Measurements from ENCODE around the gene MMP14.
A peak's percentile ranks its signal among the peaks of the same experiment; 100 is the strongest.

MMP14 gene

GRCh38 chr14:22886500-22887259, 50.3 kb downstream of the MMP14 start:
- TF ChIP-seq CTCF (IDR thresholded peaks at IDR 0.05; ENCODE audit: insufficient read depth, low read length), result no peak
- no peak for TF ChIP-seq REST (IDR thresholded peaks at IDR 0.05; ENCODE audit: insufficient replicate concordance, low read depth)
- no peak for TF ChIP-seq GABPA (IDR thresholded peaks at IDR 0.05; ENCODE audit: low read depth)
- TF ChIP-seq POLR2AphosphoS5 (IDR thresholded peaks at IDR 0.05; ENCODE audit: low read depth), result no peak
- no peak overlapping the region for H3K27ac ChIP-seq (replicated peaks)
- H3K27me3 ChIP-seq (ENCODE audit: insufficient read depth, poor library complexity, severe bottlenecking), result peaks cover 5% of the 10 kb centered on the region
- DNase-seq (ENCODE audit: low read depth in 1 of 2, low spot score in 1 of 2), result peak in 1 of 2 experiments; percentile 20
- no peak overlapping the region for H3K4me3 ChIP-seq (replicated peaks; ENCODE audit: insufficient read depth, low read length)

GRCh38 chr14:22887260-22887989, 51.0 kb downstream of the MMP14 start:
- peak; percentile 76 for TF ChIP-seq SPI1 (IDR thresholded peaks at IDR 0.05; ENCODE audit: borderline replicate concordance, low read depth)
- no peak for TF ChIP-seq REST (IDR thresholded peaks at IDR 0.05; ENCODE audit: insufficient replicate concordance, low read depth)
- no peak for TF ChIP-seq CTCF (IDR thresholded peaks at IDR 0.05; ENCODE audit: insufficient read depth, low read length)
- TF ChIP-seq POLR2AphosphoS5 (IDR thresholded peaks at IDR 0.05; ENCODE audit: low read depth), result no peak
- TF ChIP-seq GABPA (IDR thresholded peaks at IDR 0.05; ENCODE audit: low read depth), result no peak
- DNase-seq (ENCODE audit: low read depth in 1 of 2, low spot score in 1 of 2), result no peak
- H3K27ac ChIP-seq (replicated peaks), result no peak overlapping the region
- no peak overlapping the region for H3K4me3 ChIP-seq (replicated peaks; ENCODE audit: insufficient read depth, low read length)
- peaks cover 5% of the 10 kb centered on the region for H3K27me3 ChIP-seq (ENCODE audit: insufficient read depth, poor library complexity, severe bottlenecking)

- Histone ChIP-seq H3K27me3 (ENCODE audit: insufficient read depth, poor library complexity, severe bottlenecking) (peaks cover 5% of the 10 kb centered on the region), H3K27ac (replicated peaks) (no peak overlapping the region), H3K4me3 (replicated peaks; ENCODE audit: insufficient read depth, low read length) (no peak overlapping the region)
- DNase-seq (ENCODE audit: low read depth in 1 of 2, low spot score in 1 of 2), result no peak
- TF ChIP-seq REST (IDR thresholded peaks at IDR 0.05; ENCODE audit: insufficient replicate concordance, low read depth) (no peak), SPI1 (IDR thresholded peaks at IDR 0.05; ENCODE audit: borderline replicate concordance, low read depth) (no peak), CTCF (IDR thresholded peaks at IDR 0.05; ENCODE audit: insufficient read depth, low read length) (no peak), POLR2AphosphoS5 (IDR thresholded peaks at IDR 0.05; ENCODE audit: low read depth) (no peak), GABPA (IDR thresholded peaks at IDR 0.05; ENCODE audit: low read depth) (no peak)
These were observed 51.6 kb downstream of the MMP14 start for GRCh38 chr14:22887990-22888378.

All from HL-60 (cell line).